WTC11 (cell line): Measurements from ENCODE around the gene GJA3. TPM values are rescaled to one million over a fixed set of nuclear protein-coding genes. Genes with fewer than 3 reads are reported as not detected.

Experiments
- ATAC-seq: fragments of 200-7000 bp; cut with Tn5 transposase; 2 replicates; pipeline ENCODE4 v1.10.0; 2021; ENCODE audit warnings: mild to moderate bottlenecking, moderate library complexity
- CTCF ChIA-PET: fragments of 300-600 bp; sonication (Branson Sonifier 250); formaldehyde crosslinking; loops from one replicate; lab custom pipeline; 2021; ENCODE audit warnings: antibody characterized with exemption; lab: Charles Lee
- POLR2A ChIA-PET: fragments of 350-600 bp; sonication (Branson Sonifier 250); formaldehyde crosslinking; loops from one replicate; lab custom pipeline; 2021; ENCODE audit warnings: antibody characterized with exemption; lab: Charles Lee
- DNase-seq: peaks from one replicate; pipeline ENCODE4 v3.0.0; 2021; ENCODE audit warnings: low spot score
- H3K27ac Mint-ChIP-seq: 2 replicates; pipeline ENCODE4 v1.8.0; 2021; ENCODE audit warnings: mixed read lengths
- H3K27me3 Mint-ChIP-seq: 2 replicates; pipeline ENCODE4 v1.8.0; 2021; ENCODE audit warnings: low read depth, mild to moderate bottlenecking, moderate library complexity, mixed read lengths
- H3K36me3 Mint-ChIP-seq: 2 replicates; pipeline ENCODE4 v1.8.0; 2021; ENCODE audit warnings: mixed read lengths
- H3K4me1 Mint-ChIP-seq: 2 replicates; pipeline ENCODE4 v1.8.0; 2022; ENCODE audit warnings: mixed read lengths
- H3K4me3 Mint-ChIP-seq: 2 replicates; pipeline ENCODE4 v1.8.0; 2021; ENCODE audit warnings: mild to moderate bottlenecking, moderate library complexity, mixed read lengths
- H3K9me3 Mint-ChIP-seq: 2 replicates; pipeline ENCODE4 v1.8.0; 2021; ENCODE audit warnings: mixed read lengths
- GRHL2 ChIP-seq: fragments of 250-450 bp; sonication (Bioruptor Pico); IDR thresholded peaks from 2 replicates; pipeline ENCODE4 v1.8.0; 2022; ENCODE audit warnings: mild to moderate bottlenecking, moderate library complexity; ENCODE audit not compliant: insufficient replicate concordance, severe bottlenecking
- HMGA2 ChIP-seq: fragments of 250-450 bp; sonication (Bioruptor Pico); IDR thresholded peaks from 2 replicates; pipeline ENCODE4 v1.4.0; 2021; ENCODE audit warnings: mild to moderate bottlenecking, moderate library complexity
- NR2C2 ChIP-seq: sonication (generic); formaldehyde crosslinking; IDR thresholded peaks from 2 replicates; pipeline ENCODE4 v1.8.0; 2022; ENCODE audit warnings: mild to moderate bottlenecking, missing genetic modification reagents
- SMAD3 ChIP-seq: sonication (generic); formaldehyde crosslinking; IDR thresholded peaks from 2 replicates; pipeline ENCODE4 v1.8.0; 2022; ENCODE audit warnings: missing genetic modification reagents, mild to moderate bottlenecking, borderline replicate concordance
- SMAD4 ChIP-seq: sonication (generic); formaldehyde crosslinking; IDR thresholded peaks from 2 replicates; pipeline ENCODE4 v1.8.0; 2022; ENCODE audit warnings: mild to moderate bottlenecking, missing genetic modification reagents
- ZNF121 ChIP-seq: sonication (generic); formaldehyde crosslinking; IDR thresholded peaks from 2 replicates; pipeline ENCODE4 v1.8.0; 2023; ENCODE audit warnings: missing genetic modification reagents
- ZNF232 ChIP-seq: sonication (generic); formaldehyde crosslinking; IDR thresholded peaks from 2 replicates; pipeline ENCODE4 v1.8.0; 2022; ENCODE audit warnings: mild to moderate bottlenecking, missing genetic modification reagents
- ZNF317 ChIP-seq: sonication (generic); formaldehyde crosslinking; IDR thresholded peaks from 2 replicates; pipeline ENCODE4 v1.8.1; 2023; ENCODE audit warnings: low read depth, mild to moderate bottlenecking, moderate library complexity, missing genetic modification reagents, borderline replicate concordance
- ZNF396 ChIP-seq: fragments of 250-450 bp; sonication (Bioruptor Pico); IDR thresholded peaks from 2 replicates; pipeline ENCODE4 v1.8.0; 2021; ENCODE audit warnings: mild to moderate bottlenecking, moderate library complexity, borderline replicate concordance
- ZNF416 ChIP-seq: fragments of 250-450 bp; sonication (Bioruptor Pico); IDR thresholded peaks from 2 replicates; pipeline ENCODE4 v1.9.0; 2021; ENCODE audit warnings: mild to moderate bottlenecking, inconsistent platforms
- ZNF423 ChIP-seq: fragments of 250-450 bp; sonication (Bioruptor Pico); IDR thresholded peaks from 2 replicates; pipeline ENCODE4 v2.1.2; 2022; ENCODE audit warnings: mild to moderate bottlenecking, moderate library complexity
- total RNA-seq: library from RNA; stranded (reverse); gene quantifications from 3 replicates; pipeline ENCODE4 v1.2.3, GENCODE V29; 2021
- TF ChIP-seq, protein P1 (sequence below): sonication (generic); formaldehyde crosslinking; IDR thresholded peaks from 2 replicates; pipeline ENCODE4 v1.8.1; 2022; ENCODE audit warnings: mild to moderate bottlenecking, moderate library complexity, missing genetic modification reagents
- TF ChIP-seq, protein P2 (sequence below): fragments of 250-450 bp; sonication (Bioruptor Pico); IDR thresholded peaks from 2 replicates; pipeline ENCODE4 v1.9.0; 2021; ENCODE audit warnings: mild to moderate bottlenecking
- TF ChIP-seq, protein P3 (sequence below): sonication (generic); formaldehyde crosslinking; IDR thresholded peaks from 2 replicates; pipeline ENCODE4 v1.8.0; 2023; ENCODE audit warnings: missing genetic modification reagents, mild to moderate bottlenecking, borderline replicate concordance
- TF ChIP-seq, protein P4 (sequence below): fragments of 200-600 bp; IDR thresholded peaks from 2 replicates; pipeline ENCODE4 v1.8.0; 2022; ENCODE audit warnings: antibody characterized with exemption
- TF ChIP-seq, protein P5 (sequence below): fragments of 250-450 bp; sonication (Bioruptor Pico); conservative IDR thresholded peaks from 2 replicates; pipeline ENCODE4 v1.9.0; 2021; ENCODE audit warnings: mild to moderate bottlenecking
- TF ChIP-seq, protein P6 (sequence below): fragments of 250-450 bp; sonication (Bioruptor Pico); IDR thresholded peaks from 2 replicates; pipeline ENCODE4 v1.9.0; 2021; ENCODE audit warnings: moderate library complexity, mild to moderate bottlenecking, inconsistent platforms, borderline replicate concordance
- TF ChIP-seq, protein P7 (sequence below): sonication (generic); formaldehyde crosslinking; IDR thresholded peaks from 2 replicates; pipeline ENCODE4 v1.8.1; 2023; ENCODE audit warnings: mild to moderate bottlenecking, moderate library complexity, missing genetic modification reagents

GJA3 gene
- total RNA-seq, 1 experiment from 2014 or later = 0.48 TPM

DNA sequence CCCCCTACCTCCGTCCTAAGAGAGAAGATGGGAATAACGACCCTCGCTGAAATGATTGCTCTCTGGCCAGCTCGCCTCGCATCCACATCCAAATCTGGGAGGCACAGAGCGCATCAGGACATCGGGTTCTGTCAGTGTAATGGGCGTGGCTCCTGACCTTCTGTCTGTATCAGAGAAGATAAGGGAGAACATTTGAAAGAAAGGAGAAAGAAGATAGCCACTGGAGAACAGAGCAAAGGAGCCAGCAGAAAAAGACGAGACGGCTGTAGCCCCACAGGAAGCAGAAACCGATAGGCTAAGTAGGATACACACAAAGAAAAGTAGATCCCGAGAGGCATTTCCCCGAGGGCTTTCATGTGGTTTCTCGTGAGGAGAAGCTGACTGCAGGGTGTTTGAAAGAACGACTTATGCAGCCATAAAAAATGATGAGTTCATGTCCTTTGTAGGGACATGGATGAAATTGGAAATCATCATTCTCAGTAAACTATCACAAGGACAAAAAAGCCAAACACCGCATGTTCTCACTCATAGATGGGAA, 45.9 kb upstream of the GJA3 start:
- CTCF ChIA-PET = interaction anchor here (0.9 to 1.8 kb wide), 2 partner anchors 9 to 10 kb away, joined by 7 to 11 read pairs; no protein-coding TSS in a partner anchor
- POLR2A ChIA-PET = no interaction called here
- ATAC-seq = no peak
- no peak overlapping the region for H3K27ac Mint-ChIP-seq
- no peak for DNase-seq
- H3K4me3 Mint-ChIP-seq = no peak overlapping the region
- H3K4me1 Mint-ChIP-seq = no peaks in the 10 kb centered on the region
- peaks cover 12% of the 10 kb centered on the region for H3K9me3 Mint-ChIP-seq
- no peaks in the 10 kb centered on the region for H3K27me3 Mint-ChIP-seq
- H3K36me3 Mint-ChIP-seq = peaks cover under 1% of the 10 kb centered on the region; the same call in 1 of the 2 replicates
- TF ChIP-seq GRHL2 (CRISPR knock-in tag) (no peak), SMAD3 (CRISPR knock-in tag) (no peak), ZNF121 (CRISPR knock-in tag) (no peak)
- TF ChIP-seq, protein P1, sequence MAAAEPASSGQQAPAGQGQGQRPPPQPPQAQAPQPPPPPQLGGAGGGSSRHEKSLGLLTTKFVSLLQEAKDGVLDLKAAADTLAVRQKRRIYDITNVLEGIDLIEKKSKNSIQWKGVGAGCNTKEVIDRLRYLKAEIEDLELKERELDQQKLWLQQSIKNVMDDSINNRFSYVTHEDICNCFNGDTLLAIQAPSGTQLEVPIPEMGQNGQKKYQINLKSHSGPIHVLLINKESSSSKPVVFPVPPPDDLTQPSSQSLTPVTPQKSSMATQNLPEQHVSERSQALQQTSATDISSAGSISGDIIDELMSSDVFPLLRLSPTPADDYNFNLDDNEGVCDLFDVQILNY = no peak
- TF ChIP-seq, protein P2, sequence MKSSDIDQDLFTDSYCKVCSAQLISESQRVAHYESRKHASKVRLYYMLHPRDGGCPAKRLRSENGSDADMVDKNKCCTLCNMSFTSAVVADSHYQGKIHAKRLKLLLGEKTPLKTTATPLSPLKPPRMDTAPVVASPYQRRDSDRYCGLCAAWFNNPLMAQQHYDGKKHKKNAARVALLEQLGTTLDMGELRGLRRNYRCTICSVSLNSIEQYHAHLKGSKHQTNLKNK (CRISPR knock-in tag) = no peak

DNA sequence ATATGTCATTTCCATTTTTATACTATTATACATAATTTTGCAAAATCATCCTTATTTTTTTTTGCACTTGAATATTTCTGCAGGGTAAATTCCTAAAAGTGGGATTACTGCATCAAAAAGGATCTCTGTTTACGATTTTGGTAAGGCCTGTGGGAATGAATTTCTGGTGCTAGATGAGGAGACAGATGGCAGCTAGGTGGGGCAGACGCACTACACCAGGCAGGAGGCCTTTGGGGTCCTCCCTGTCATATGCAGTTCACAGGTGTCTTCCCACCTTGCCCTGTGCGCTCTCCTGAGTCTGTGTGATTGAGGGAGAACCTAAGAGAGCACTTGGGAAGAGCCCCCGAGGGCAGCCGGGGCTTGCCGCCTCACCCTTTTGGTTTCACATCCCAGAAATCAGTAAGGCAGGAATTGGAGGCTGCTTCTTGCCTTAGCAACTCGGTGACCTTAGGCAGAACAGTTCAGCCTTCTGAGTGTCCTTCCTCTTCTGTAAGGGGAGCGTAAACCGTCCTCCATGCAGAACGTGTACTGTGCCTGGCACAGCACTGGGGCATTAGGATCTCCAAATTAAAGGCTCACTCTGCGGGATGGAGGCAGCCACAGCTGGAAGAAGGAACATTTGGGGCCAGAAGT, 45.3 kb upstream of the GJA3 start:
- CTCF ChIA-PET = interaction anchor here (1.8 kb wide), 1 partner anchor 9 kb away, joined by 11 read pairs; no protein-coding TSS in a partner anchor
- no peaks in the 10 kb centered on the region for H3K4me1 Mint-ChIP-seq

DNA sequence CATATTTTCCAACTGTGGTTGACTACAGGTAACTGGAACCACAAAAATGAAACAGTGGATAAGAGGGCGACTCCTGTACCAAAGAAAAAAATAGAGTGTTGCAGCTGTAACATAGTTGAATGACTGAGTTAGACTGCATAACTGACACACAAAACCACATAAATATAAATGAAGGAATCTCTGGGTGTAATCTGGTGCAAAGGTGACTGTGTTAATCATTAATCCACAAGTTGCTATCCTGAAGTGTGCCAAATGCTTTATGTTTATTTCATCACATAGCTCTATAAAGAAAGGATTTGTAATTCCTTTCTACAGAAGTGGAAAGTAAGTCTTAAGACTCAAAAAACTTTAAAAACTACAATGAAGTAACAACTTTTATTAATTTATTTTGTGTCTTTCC, 37.9 kb upstream of the GJA3 start:
- Mint-ChIP-seq H3K27me3 (peaks cover 43% of the 10 kb centered on the region), H3K4me3 (no peak overlapping the region), H3K27ac (no peak overlapping the region), H3K9me3 (peaks cover 16% of the 10 kb centered on the region), H3K36me3 (peaks cover 3% of the 10 kb centered on the region; the same call in 1 of the 2 replicates), H3K4me1 (peaks cover 10% of the 10 kb centered on the region)
- DNase-seq (no peak), ATAC-seq (no peak)
- ChIA-PET CTCF (interaction anchor here (1.9 kb wide), 1 partner anchor 108 kb away, joined by 6 read pairs; no protein-coding TSS in a partner anchor), POLR2A (no interaction called here)
- TF ChIP-seq ZNF416 (CRISPR knock-in tag) = no peak
- TF ChIP-seq, protein P3, sequence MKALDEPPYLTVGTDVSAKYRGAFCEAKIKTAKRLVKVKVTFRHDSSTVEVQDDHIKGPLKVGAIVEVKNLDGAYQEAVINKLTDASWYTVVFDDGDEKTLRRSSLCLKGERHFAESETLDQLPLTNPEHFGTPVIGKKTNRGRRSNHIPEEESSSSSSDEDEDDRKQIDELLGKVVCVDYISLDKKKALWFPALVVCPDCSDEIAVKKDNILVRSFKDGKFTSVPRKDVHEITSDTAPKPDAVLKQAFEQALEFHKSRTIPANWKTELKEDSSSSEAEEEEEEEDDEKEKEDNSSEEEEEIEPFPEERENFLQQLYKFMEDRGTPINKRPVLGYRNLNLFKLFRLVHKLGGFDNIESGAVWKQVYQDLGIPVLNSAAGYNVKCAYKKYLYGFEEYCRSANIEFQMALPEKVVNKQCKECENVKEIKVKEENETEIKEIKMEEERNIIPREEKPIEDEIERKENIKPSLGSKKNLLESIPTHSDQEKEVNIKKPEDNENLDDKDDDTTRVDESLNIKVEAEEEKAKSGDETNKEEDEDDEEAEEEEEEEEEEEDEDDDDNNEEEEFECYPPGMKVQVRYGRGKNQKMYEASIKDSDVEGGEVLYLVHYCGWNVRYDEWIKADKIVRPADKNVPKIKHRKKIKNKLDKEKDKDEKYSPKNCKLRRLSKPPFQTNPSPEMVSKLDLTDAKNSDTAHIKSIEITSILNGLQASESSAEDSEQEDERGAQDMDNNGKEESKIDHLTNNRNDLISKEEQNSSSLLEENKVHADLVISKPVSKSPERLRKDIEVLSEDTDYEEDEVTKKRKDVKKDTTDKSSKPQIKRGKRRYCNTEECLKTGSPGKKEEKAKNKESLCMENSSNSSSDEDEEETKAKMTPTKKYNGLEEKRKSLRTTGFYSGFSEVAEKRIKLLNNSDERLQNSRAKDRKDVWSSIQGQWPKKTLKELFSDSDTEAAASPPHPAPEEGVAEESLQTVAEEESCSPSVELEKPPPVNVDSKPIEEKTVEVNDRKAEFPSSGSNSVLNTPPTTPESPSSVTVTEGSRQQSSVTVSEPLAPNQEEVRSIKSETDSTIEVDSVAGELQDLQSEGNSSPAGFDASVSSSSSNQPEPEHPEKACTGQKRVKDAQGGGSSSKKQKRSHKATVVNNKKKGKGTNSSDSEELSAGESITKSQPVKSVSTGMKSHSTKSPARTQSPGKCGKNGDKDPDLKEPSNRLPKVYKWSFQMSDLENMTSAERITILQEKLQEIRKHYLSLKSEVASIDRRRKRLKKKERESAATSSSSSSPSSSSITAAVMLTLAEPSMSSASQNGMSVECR (CRISPR knock-in tag) = no peak
- TF ChIP-seq, protein P4, sequence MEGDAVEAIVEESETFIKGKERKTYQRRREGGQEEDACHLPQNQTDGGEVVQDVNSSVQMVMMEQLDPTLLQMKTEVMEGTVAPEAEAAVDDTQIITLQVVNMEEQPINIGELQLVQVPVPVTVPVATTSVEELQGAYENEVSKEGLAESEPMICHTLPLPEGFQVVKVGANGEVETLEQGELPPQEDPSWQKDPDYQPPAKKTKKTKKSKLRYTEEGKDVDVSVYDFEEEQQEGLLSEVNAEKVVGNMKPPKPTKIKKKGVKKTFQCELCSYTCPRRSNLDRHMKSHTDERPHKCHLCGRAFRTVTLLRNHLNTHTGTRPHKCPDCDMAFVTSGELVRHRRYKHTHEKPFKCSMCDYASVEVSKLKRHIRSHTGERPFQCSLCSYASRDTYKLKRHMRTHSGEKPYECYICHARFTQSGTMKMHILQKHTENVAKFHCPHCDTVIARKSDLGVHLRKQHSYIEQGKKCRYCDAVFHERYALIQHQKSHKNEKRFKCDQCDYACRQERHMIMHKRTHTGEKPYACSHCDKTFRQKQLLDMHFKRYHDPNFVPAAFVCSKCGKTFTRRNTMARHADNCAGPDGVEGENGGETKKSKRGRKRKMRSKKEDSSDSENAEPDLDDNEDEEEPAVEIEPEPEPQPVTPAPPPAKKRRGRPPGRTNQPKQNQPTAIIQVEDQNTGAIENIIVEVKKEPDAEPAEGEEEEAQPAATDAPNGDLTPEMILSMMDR = no peak
- TF ChIP-seq ZNF317 (CRISPR knock-in tag) = no peak
- TF ChIP-seq ZNF396 (CRISPR knock-in tag) = no peak
- TF ChIP-seq, protein P5, sequence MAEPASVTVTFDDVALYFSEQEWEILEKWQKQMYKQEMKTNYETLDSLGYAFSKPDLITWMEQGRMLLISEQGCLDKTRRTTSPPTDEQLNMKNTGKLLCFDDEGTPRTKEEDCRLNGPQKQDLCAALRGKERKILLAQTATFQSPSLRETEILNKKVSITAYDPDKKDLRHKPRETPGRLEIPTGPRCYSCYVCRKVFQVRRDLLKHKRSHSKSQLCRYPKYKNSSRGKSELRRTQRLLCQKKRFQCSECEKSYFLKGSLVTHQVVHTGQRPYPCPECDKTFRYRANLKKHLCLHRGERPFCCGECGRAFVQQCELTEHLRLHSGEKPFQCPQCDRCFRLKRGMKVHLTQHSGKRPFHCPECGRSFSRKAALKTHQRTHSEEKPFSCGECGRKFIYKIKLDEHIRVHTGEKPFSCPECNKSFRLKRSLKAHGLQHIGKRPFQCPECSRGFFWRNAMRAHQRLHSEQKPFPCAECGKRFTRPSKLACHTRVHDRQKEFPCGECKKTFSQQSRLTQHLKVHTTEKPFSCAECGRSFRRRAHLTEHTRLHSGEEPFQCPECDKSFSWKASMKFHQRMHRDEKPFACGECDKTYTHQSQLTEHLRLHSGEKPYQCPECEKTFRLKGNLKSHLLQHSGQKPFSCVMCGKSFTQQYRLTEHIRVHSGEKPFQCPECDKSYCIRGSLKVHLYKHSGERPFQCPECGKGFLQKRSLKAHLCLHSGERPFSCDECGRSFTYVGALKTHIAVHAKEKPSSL (CRISPR knock-in tag) = no peak
- TF ChIP-seq SMAD3 (CRISPR knock-in tag) = no peak
- TF ChIP-seq, protein P6, sequence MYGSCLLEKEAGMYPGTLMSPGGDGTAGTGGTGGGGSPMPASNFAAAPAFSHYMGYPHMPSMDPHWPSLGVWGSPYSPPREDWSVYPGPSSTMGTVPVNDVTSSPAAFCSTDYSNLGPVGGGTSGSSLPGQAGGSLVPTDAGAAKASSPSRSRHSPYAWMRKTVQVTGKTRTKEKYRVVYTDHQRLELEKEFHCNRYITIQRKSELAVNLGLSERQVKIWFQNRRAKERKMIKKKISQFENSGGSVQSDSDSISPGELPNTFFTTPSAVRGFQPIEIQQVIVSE = no peak
- no peak for TF ChIP-seq ZNF423 (CRISPR knock-in tag)
- TF ChIP-seq SMAD4 (CRISPR knock-in tag) = no peak
- no peak for TF ChIP-seq NR2C2 (CRISPR knock-in tag)
- TF ChIP-seq, protein P7, sequence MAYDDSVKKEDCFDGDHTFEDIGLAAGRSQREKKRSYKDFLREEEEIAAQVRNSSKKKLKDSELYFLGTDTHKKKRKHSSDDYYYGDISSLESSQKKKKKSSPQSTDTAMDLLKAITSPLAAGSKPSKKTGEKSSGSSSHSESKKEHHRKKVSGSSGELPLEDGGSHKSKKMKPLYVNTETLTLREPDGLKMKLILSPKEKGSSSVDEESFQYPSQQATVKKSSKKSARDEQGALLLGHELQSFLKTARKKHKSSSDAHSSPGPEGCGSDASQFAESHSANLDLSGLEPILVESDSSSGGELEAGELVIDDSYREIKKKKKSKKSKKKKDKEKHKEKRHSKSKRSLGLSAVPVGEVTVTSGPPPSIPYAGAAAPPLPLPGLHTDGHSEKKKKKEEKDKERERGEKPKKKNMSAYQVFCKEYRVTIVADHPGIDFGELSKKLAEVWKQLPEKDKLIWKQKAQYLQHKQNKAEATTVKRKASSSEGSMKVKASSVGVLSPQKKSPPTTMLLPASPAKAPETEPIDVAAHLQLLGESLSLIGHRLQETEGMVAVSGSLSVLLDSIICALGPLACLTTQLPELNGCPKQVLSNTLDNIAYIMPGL = no peak
- no peak for TF ChIP-seq HMGA2 (CRISPR knock-in tag)

More for the DNA sequence above, 45.3 kb upstream of the GJA3 start:
- peaks cover 2% of the 10 kb centered on the region; the same call in 1 of the 2 replicates for H3K27me3 Mint-ChIP-seq
- H3K4me3 Mint-ChIP-seq = no peak overlapping the region
- no peak overlapping the region for H3K27ac Mint-ChIP-seq
- peak; percentile 46; the same call in 1 of the 2 replicates for TF ChIP-seq ZNF121 (CRISPR knock-in tag)
- no peak for TF ChIP-seq ZNF232 (CRISPR knock-in tag)
- DNase-seq (no peak), ATAC-seq (no peak; the same call in 1 of the 2 replicates)
- H3K36me3 Mint-ChIP-seq = peaks cover 3% of the 10 kb centered on the region; the same call in 1 of the 2 replicates
- H3K9me3 Mint-ChIP-seq = peaks cover 12% of the 10 kb centered on the region
- POLR2A ChIA-PET = no interaction called here
